ENCODE results near the gene RBP2.
"Not testable (repeated sequence)": the region's sequence is repeated elsewhere in the genome, so short reads cannot be mapped to it uniquely, and the experiment has no call there.

The RBP2 gene

GRCh38 chr3:139414608-139415224, 61.6 kb downstream of the RBP2 start:
- Histone ChIP-seq H3K27ac (no peak overlapping the region), H3K4me3 (no peak overlapping the region)

- H3K27ac ChIP-seq = not testable (repeated sequence)
Measured at GRCh38 chr3:139412891-139413290, 63.4 kb downstream of the RBP2 start.

More at GRCh38 chr3:139412891-139413290, 63.4 kb downstream of the RBP2 start:
- not testable (repeated sequence) for H3K4me3 ChIP-seq

Data from skin epidermis (tissue), 12 donors.